OCI-LY3 (cell line): ENCODE measurements around the gene LIME1.
A peak's percentile ranks its signal among the peaks of the same experiment; 100 is the strongest.

Experiments used
- H2AFZ ChIP-seq: fragments of 200-600, 300-600 bp; shearing (Covaris generic); 2 replicates; pipeline ENCODE4 v1.6.0; 2014; ENCODE audit warnings: antibody characterized with exemption, low read depth, low read length
- H3K27ac ChIP-seq: fragments of 200-600, 300-600 bp; sonication (generic); 2 replicates; pipeline ENCODE4 v1.5.1; 2014; ENCODE audit warnings: mild to moderate bottlenecking, low read length, moderate library complexity, mixed read lengths
- H3K27me3 ChIP-seq: fragments of 200-600, 300-600 bp; sonication (generic); 2 replicates; pipeline ENCODE4 v1.6.1; 2014; ENCODE audit warnings: low read depth, low read length, mixed read lengths
- H3K36me3 ChIP-seq: fragments of 200-600, 300-600 bp; sonication (generic); replicated peaks from 2 replicates; pipeline ENCODE3; 2014; ENCODE audit warnings: low read depth, low read length, mixed read lengths
- H3K4me1 ChIP-seq: fragments of 300-600, 200-600 bp; sonication (generic); 2 replicates; pipeline ENCODE4 v1.6.1; 2014; ENCODE audit warnings: low read length, mixed read lengths
- H3K4me2 ChIP-seq: fragments of 200-600, 300-600 bp; sonication (generic); 2 replicates; pipeline ENCODE4 v1.6.1; 2014; ENCODE audit warnings: low read length, mixed read lengths
- H3K4me3 ChIP-seq: fragments of 300-600, 200-600 bp; sonication (generic); 2 replicates; pipeline ENCODE4 v1.5.1; 2014; ENCODE audit warnings: antibody characterized with exemption, mild to moderate bottlenecking, low read length, moderate library complexity
- H3K79me2 ChIP-seq: fragments of 300-600, 200-600 bp; shearing (Covaris generic); 2 replicates; pipeline ENCODE4 v1.6.1; 2014; ENCODE audit warnings: mild to moderate bottlenecking, low read length, mixed read lengths
- H3K9ac ChIP-seq: fragments of 300-600, 200-600 bp; shearing (Covaris generic); 2 replicates; pipeline ENCODE4 v1.6.0; 2014; ENCODE audit warnings: mild to moderate bottlenecking, low read length, moderate library complexity
- H3K9me3 ChIP-seq: fragments of 200-600, 300-600 bp; shearing (Covaris generic); 2 replicates; pipeline ENCODE4 v1.6.1; 2014; ENCODE audit warnings: low read length, mixed read lengths; ENCODE audit not compliant: insufficient read depth
- H4K20me1 ChIP-seq: fragments of 200-600, 300-600 bp; sonication (generic); 2 replicates; pipeline ENCODE4 v1.6.1; 2016; ENCODE audit warnings: low read length, mixed read lengths; ENCODE audit not compliant: insufficient read depth
- CTCF ChIP-seq: fragments of 200-600, 300-600 bp; sonication (generic); IDR thresholded peaks from 2 replicates; pipeline ENCODE4 v1.5.1; 2014; ENCODE audit warnings: antibody characterized with exemption, low read length, low read depth
- EZH2phosphoT487 ChIP-seq: fragments of 200-600 bp; shearing (Covaris generic); IDR thresholded peaks from 2 replicates; pipeline ENCODE4 v1.6.1; 2018; ENCODE audit warnings: antibody characterized with exemption, mixed run types, low read depth

LIME1 gene

GRCh38 chr20:63778857-63779256, 42.4 kb downstream of the LIME1 start:
- no peaks in the 10 kb centered on the region for H3K27me3 ChIP-seq
- H4K20me1 ChIP-seq, result no peaks in the 10 kb centered on the region
- H3K4me1 ChIP-seq, result peaks cover 8% of the 10 kb centered on the region; the same call in 1 of the 2 replicates
- H3K9me3 ChIP-seq, result peaks cover 5% of the 10 kb centered on the region; the same call in 1 of the 2 replicates
- H3K9ac ChIP-seq, result no peak overlapping the region
- no peak overlapping the region for H2AFZ ChIP-seq
- no peaks in the 10 kb centered on the region for H3K36me3 ChIP-seq
- 0 out of 2 replicates have a peak, but pooled peaks have one; percentile 6 for TF ChIP-seq CTCF
- no peak for TF ChIP-seq EZH2phosphoT487
- no peak overlapping the region for H3K4me3 ChIP-seq
- H3K4me2 ChIP-seq, result no peak overlapping the region
- H3K79me2 ChIP-seq, result no peaks in the 10 kb centered on the region
- H3K27ac ChIP-seq, result no peak overlapping the region

- H3K27ac ChIP-seq, result no peak overlapping the region
- peaks cover 11% of the 10 kb centered on the region; the same call in 1 of the 2 replicates for H3K4me1 ChIP-seq
- H3K27me3 ChIP-seq, result no peaks in the 10 kb centered on the region
- H3K4me2 ChIP-seq, result no peak overlapping the region
- H3K36me3 ChIP-seq, result no peaks in the 10 kb centered on the region
- H3K79me2 ChIP-seq, result no peaks in the 10 kb centered on the region
- H3K4me3 ChIP-seq, result no peak overlapping the region
- H3K9me3 ChIP-seq, result peaks cover 5% of the 10 kb centered on the region; the same call in 1 of the 2 replicates
- TF ChIP-seq EZH2phosphoT487 (no peak), CTCF (no peak)
- no peak overlapping the region for H3K9ac ChIP-seq
- H4K20me1 ChIP-seq, result no peaks in the 10 kb centered on the region
- no peak overlapping the region for H2AFZ ChIP-seq
Measured at GRCh38 chr20:63781181-63781580, 44.7 kb downstream of the LIME1 start.

GRCh38 chr20:63782051-63782471, 45.6 kb downstream of the LIME1 start:
- Histone ChIP-seq H3K4me2 (peak overlapping the region; percentile 50), H3K4me3 (peak overlapping the region; percentile 35), H3K27ac (no peak overlapping the region), H3K4me1 (peaks cover 11% of the 10 kb centered on the region; the same call in 1 of the 2 replicates), H2AFZ (peak overlapping the region; percentile 26; the same call in 1 of the 2 replicates), H3K9me3 (peaks cover 5% of the 10 kb centered on the region; the same call in 1 of the 2 replicates), H3K36me3 (no peaks in the 10 kb centered on the region), H3K27me3 (no peaks in the 10 kb centered on the region), H3K9ac (no peak overlapping the region), H4K20me1 (no peaks in the 10 kb centered on the region), H3K79me2 (no peaks in the 10 kb centered on the region)
- TF ChIP-seq EZH2phosphoT487 (no peak), CTCF (peak; percentile 44)

- Histone ChIP-seq H3K9me3 (peaks cover 2% of the 10 kb centered on the region; the same call in 1 of the 2 replicates), H3K4me2 (peak overlapping the region; percentile 50; the same call in 1 of the 2 replicates), H3K27me3 (no peaks in the 10 kb centered on the region), H4K20me1 (no peaks in the 10 kb centered on the region), H3K79me2 (no peaks in the 10 kb centered on the region), H3K27ac (no peak overlapping the region), H3K36me3 (no peaks in the 10 kb centered on the region), H3K4me1 (peaks cover 11% of the 10 kb centered on the region; the same call in 1 of the 2 replicates), H3K4me3 (no peak overlapping the region), H3K9ac (no peak overlapping the region), H2AFZ (no peak overlapping the region)
- no peak for TF ChIP-seq EZH2phosphoT487
- TF ChIP-seq CTCF, result no peak
Measured at GRCh38 chr20:63782521-63782971, 46.1 kb downstream of the LIME1 start.
